SH-SY5Y (cell line): ENCODE results near the gene RPLP1.

Experiments used
- GATA2 ChIP-seq: IDR thresholded peaks from 2 replicates; pipeline ENCODE4 v1.6.1; 2011; ENCODE audit warnings: mild to moderate bottlenecking, low read depth, low read length
- GATA3 ChIP-seq: IDR thresholded peaks from 2 replicates; pipeline ENCODE4 v1.6.1; 2011; ENCODE audit warnings: low read depth, mild to moderate bottlenecking, low read length, moderate library complexity

GRCh38 chr15:69424748-69425413 is 27.7 kb upstream of the RPLP1 start:
- no peak for TF ChIP-seq GATA2
- TF ChIP-seq GATA3 = no peak
